H54 (cell line): ENCODE data around the gene SLC44A4.
"Not testable (repeated sequence)": the region's sequence is repeated elsewhere in the genome, so short reads cannot be mapped to it uniquely, and the experiment has no call there.

Experiments used
- DNase-seq: peaks from one replicate; pipeline ENCODE4 v3.0.0; 2011; ENCODE audit warnings: low spot score, mixed read lengths; ENCODE audit not compliant: insufficient read length
- FAIRE-seq: peaks from 3 replicates; lab custom pipeline; 2011; peaks lifted over from hg19 to GRCh38; lab: Jason Lieb, UNC
- POLR2A ChIP-seq: IDR thresholded peaks from 2 replicates; pipeline ENCODE4 v1.6.1; 2011; ENCODE audit warnings: low read depth, mild to moderate bottlenecking, low read length

SLC44A4 gene

DNA sequence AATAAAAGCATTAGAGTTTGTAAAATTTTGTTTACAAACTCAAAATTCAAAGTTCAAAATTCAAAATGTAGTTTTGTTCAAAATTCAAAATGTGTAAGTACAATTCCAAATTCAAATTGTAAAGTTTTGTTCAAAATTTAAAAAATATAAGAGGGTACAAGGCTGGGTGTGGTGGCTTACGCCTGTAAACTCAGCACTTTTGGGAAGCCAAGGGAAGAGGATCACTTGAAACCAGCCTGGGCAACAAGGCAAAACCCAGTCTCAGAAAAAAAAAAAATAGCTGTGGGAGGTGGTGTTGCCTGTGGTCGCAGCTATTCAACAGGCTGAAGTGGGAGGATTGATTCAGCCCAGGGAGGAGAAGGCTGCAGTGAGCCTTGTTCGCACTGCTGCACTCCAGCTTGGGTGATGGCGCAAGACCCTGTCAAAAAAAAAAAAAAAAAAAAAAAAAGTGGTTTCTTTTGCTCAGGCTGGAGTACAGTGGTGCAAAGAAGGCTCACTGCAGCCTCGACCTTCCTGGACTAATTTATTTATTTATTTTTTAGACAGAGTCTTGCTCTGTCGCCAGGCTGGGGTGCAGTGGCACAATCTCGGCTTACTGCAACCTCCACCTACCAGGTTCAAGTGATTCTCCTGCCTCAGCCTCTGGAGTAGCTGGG is 28.5 kb upstream of the SLC44A4 start:
- FAIRE-seq (no peak), DNase-seq (no peak)
- no peak for TF ChIP-seq POLR2A

DNA sequence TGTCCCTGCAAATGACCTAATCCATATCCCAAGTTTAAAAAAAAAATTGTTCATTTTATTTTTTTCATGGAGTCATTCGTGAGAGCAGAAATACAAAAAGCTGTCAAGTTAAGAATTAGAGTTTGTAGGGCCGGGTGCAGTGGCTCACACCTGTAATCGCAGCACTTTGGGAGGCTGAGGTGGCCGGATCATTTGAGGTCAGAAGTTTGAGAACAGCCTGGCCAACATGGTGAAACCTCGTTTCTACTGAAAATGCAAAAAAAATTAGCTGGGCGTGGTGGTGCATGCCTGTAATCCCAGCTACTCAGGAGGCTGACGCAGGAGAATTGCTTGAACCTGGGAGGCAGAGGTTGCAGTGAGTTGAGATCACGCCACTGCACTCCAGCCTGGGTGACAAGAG is 27.9 kb upstream of the SLC44A4 start:
- DNase-seq, FAIRE-seq: not testable (repeated sequence)

DNA sequence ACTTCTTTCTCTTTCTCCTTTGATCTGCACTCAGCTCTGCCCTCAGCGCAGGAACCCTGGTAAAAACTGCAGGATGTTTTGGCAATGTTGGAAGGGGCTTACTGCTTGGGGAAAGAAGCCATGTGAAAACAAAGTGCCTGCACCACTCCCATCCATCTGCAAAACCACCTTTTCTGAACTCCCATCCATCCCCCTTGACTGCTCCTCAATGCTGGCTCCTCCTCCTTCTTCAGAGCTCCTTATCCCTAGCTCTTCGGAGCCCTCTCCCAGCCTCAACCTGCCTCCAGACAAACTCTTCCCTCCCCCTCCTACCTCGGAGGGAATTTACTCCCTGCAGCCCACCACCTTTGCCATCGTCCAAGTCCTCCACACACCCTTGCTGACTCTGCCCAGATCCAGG is 27.3 kb upstream of the SLC44A4 start:
- FAIRE-seq (no peak), DNase-seq (no peak)
- no peak for TF ChIP-seq POLR2A

DNA sequence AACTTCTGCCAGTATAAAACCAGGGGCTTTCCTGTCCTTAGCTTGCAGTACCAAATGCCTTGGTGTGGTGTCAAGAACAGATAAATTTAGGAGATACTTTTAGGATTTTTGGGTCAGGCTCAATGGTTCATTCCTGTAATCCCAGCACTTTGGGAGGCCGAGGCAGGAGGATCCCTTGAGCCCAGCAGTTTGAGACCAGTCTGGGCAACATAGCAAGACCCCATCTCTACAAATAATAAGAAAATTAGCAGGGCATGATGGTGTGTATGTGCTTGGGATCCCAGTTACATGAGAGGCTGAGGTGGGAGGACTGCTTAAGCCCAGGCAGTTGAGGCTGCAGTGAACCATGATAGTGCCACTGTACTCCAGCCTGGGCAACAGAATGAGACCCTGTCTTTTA is 26.2 kb upstream of the SLC44A4 start:
- DNase-seq (no peak), FAIRE-seq (no peak)
- no peak for TF ChIP-seq POLR2A

DNA sequence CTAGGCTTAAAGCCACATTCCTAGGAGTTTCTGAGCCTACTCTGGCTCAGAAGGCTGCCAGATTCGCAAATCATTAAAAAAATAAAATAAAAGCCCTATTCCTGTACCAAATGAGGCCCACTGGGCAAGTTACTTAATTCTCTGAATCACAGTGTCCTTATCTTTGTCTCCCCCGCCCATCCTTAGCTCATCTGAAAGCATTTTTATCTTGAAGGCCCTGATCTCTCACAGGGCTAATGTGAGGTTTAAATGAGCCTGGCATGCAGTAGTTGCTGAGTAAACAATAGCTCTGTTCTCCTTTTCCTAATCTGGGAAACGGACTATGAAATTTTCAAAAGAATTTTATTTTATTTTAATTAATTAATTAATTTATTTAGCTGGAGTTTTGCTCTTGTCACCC is 25.2 kb upstream of the SLC44A4 start:
- TF ChIP-seq POLR2A, result no peak
- no peak for FAIRE-seq
- DNase-seq, result no peak

DNA sequence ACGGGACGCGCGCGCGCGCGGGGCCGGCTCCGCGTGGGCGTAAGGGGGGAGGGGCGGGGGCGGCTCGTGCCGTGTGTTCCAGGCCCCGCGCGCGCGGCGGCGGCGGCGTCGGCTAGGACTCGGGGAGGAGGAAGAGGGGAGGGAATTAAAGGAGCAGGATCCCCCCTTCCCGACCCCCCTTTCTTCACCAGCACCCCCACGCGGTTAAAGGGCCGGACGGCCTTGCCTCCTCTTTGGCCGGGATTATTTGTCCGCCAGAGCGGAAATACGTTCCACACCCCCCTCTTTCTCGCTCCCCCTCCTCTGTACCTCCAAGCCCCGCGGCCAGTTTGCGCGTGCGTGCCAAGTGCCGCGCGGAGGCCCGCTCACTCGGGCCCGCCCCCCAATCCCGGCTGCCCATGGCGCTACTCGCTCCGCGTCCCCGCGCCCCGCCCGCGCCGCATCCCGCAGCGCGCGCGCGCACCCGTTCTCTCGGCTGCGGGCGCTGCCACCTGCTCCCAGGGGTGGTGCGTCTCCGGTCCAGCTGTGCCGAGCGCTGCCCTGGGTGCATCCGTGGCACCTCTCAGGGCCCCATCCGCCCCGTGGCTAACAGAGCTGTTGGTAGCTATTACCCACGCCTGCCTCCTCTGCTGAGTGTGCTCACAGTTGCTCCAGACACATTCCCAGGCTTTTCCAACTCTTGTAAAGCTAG is 23.3 kb upstream of the SLC44A4 start, which contains the start of gene ZBTB12:
ZBTB12 (minus strand) TSS at position 134 of the 691 bp plus-strand sequence. CDS start 781 bp downstream, outside the sequence.
- peak; percentile 34; the same call in 1 of the 2 replicates for TF ChIP-seq POLR2A
- FAIRE-seq (peak; percentile 30), DNase-seq (peak; percentile 86)

DNA sequence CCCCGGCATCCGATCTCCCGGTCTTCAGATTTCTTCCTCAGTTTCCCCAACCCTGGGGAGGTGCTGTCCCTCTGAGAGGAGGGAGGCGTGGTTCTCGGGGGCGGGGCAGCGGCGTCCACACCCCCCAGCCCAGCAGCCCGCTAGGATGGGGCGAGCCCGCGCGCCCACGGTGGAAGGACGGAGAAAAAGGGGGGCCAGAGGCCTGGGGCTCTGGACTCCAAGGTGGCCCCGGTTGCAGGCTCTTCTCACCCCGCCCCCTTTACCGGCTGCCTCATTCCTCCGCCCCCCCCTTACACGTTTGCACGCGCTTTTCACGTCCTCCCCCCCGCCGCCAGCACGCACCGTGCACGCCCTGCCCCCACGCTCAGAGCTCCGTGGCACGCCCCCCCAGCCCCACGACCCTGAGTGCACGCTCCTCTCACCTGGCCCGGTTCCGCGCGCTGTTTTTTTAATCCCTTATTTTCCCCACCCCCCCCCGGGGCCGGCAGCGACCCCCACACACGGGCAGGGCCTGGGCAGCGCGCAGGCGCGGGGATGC is 22.7 kb upstream of the SLC44A4 start:
- TF ChIP-seq POLR2A, result 0 out of 2 replicates have a peak, but pooled peaks have one; percentile 16
- FAIRE-seq, result no peak
- DNase-seq, result peak; percentile 55

DNA sequence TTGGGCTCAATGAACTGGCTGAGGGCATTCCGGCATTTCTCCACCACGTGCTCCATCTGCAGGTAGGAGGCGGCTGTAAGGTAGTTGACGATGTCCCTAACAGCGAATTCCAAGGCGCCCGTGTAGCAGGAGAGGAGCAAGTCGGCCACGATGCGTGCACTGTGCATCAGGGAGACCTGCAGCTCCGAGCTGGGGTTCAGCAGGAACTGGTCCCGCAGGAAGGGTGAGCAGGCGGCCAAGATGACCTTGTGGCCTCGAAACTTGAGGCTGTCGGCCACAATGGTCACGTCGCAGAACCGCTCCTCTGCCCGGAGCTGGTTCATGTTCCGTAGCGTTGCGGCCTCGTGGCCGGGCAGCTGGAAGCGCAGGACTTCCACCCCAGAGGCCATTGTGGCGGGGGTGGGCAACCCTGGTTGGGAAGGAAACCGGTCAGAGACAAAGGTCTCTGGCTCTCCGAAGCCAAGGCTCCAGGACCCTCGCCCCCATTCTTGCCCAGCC is 22.2 kb upstream of the SLC44A4 start:
- TF ChIP-seq POLR2A, result no peak
- FAIRE-seq, result no peak
- no peak for DNase-seq

DNA sequence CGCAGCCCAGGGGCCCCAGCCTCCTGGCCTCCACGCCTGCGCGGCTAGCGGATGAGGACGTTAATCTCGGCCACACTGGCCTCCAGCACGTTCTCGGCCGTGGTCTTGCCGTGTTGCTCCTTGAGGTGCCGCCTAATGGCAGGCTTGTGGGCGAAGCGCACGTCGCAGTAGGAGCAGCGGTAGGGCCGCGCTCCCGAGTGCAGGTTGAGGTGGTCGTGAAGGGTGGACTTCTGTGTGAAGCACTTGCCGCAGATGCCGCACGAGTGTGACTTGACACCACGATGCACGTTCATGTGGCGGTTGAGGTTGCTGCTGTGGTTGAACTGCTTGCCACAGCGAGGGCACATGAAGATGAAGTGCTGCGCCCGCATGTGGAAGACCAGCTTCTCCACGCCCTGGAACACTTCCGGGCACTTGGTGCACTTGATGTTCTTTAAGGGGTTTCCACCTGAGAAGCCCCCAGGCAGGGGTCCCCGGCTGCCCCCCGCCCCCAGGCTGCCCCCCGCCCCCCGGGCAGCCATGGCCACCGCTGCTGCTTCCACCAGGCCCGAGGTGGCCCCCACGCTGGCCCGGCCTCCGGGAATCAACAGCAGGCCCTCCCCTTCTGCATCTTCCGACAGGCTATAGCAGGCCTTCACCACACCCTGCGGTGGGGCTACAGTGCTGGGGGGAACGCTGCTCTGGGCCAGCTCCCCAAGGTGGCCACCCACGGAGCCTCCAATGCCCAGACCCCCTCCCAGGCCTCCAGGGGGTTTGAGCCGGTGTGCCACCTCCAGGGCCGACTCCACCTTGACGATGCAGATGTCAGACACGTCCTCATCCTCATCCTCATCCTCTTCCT is 21.3 kb upstream of the SLC44A4 start:
- FAIRE-seq (no peak), DNase-seq (no peak)
- no peak for TF ChIP-seq POLR2A

DNA sequence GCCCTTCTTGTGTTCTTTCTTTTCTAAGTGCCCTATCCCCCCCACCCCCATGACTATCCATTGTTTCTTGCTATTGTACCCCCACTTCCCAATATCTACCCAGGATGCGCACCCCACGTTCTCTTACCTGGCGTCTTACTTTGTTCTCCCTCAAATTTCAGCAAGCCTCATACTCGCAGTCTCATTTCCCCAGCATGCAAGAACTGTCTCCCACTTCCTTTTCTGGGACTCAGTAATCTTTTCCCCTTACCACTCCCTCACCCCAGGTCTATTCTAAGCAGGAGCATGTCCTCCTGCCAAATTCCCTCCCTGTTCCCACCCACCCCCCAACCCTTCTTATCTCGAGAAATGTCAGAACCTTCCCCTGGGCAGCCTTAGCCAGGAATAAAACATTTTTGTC is 20.4 kb upstream of the SLC44A4 start:
- FAIRE-seq (no peak), DNase-seq (no peak)
- no peak for TF ChIP-seq POLR2A

DNA sequence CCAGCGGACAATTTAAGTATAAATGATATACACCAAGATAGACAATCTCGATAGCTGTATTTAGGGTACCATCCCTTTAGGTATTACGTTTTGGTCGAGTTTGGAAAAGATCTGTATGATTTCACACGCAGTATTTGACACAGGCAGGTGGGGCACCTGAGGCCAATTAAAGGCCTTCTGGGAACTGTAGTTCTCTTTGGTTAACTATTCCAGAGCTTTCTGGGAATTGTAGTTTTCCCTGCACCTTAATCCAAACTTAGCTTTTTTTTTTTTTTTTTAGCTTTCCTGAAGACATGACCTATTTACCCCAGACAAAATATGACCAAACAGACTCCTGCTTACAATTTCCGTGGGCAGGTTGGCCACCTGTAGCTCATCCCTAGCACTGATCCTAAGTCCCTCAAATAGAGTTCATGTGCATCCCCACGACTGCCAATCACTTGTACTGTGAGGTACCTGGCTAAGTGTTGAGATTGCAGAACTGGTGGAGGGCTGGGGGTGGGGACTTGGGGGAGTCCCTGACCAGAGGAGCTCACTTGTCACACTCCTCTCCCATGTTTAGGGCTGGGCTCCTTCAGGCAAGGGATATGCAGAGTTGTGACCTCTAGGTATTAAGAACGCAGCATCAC is 19.7 kb upstream of the SLC44A4 start:
- no peak for FAIRE-seq
- TF ChIP-seq POLR2A, result no peak
- DNase-seq, result peak; percentile 50

DNA sequence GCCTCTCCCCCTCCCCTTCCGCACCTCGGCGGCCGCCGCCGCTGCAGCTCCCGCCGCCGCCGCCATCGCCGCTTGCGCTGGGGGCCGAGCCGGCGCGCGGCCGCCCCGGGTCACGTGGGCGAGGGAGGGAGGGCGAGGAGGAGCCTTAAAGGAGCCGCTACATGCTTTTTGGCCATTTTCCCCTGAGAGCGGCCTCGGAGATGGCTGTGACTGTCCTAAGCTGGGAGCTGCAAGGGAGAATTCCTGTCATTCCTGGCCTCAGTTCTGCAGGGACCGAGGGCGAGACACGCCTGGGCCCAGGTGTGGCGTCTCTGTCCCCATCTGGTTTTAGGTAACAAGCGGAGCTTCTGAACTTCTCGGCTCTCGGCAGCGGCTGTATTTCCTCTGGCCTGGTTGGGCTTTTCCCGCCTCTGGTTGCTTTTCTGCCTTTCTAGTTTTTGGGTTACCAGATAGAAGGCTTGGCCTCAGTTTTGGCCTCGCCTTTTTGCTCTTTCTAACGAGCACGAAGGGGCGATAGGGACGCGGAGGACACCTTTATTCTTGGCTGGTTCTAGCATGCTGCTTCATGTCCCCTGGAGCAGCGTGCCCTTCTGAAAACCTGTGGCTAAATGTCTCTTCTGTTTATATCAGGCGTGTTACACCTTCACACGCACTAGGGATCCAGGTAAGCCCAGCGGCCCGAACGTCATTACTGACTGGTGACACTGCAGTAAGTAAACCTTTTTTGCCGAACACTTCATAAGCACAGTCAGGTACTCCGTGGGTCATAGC is 19.0 kb upstream of the SLC44A4 start, which contains the start of gene EHMT2:
EHMT2 (minus strand) TSS at position 87 of the 771 bp plus-strand sequence; CDS start at position 66, 21 bp downstream.
- DNase-seq (peak; percentile 79), FAIRE-seq (no peak)
- peak; percentile 46; the same call in 1 of the 2 replicates for TF ChIP-seq POLR2A
